SU-DHL-6 (cell line): ENCODE measurements around the gene FASTKD1.

Experiments
- EZH2phosphoT487 ChIP-seq: fragments of 200-600 bp; sonication (generic), shearing (Covaris generic); conservative IDR thresholded peaks from 2 replicates; pipeline ENCODE4 v1.6.1; 2018; ENCODE audit warnings: mild to moderate bottlenecking, antibody characterized with exemption, low read length, moderate library complexity, mixed read lengths
- TF ChIP-seq, protein P1 (sequence below): fragments of 200-600 bp; sonication (generic); IDR thresholded peaks from one replicate; pipeline ENCODE4 v1.5.1; 2017; ENCODE audit warnings: antibody characterized with exemption, mild to moderate bottlenecking, low read length, moderate library complexity; ENCODE audit not compliant: insufficient read depth, poor library complexity, severe bottlenecking

DNA sequence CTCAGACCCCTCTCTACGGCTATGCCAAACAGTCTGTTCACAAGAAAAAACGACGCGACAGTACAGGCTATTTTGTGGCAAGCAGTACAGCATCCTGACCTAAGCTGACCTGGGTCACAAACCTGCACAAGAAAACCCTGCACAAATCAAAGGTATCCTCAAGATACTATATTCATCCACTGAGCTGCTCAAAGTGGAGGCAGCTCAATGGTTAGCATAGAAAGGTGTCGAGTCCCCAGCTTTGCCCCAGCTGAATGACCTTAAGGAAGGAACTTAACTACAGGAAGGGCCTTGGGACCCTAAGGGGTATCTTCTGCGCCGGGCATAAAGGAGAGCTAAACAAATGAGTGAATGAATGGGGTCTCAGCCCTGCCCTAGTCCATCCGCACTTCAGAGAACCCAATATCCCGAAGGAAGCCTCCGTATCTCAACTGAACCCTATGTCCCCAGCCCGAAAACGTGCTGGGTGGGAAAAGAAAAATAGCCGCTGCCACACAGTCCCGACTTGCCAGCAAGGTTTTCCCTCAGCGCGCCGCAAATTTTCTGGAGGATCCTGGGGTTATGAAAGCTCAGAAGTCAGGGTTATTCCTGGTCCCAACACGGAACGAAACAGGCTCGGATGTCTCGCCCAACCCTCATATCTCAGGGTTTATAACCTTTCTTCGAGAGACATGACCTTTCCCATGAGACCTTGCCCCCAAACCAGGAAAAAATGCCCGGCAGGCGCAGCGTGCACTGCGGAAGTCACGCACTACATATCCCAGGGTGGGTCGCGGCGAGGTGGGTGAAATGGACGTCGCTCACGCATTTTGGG lies at the start of gene FASTKD1:
- TF ChIP-seq, protein P1, sequence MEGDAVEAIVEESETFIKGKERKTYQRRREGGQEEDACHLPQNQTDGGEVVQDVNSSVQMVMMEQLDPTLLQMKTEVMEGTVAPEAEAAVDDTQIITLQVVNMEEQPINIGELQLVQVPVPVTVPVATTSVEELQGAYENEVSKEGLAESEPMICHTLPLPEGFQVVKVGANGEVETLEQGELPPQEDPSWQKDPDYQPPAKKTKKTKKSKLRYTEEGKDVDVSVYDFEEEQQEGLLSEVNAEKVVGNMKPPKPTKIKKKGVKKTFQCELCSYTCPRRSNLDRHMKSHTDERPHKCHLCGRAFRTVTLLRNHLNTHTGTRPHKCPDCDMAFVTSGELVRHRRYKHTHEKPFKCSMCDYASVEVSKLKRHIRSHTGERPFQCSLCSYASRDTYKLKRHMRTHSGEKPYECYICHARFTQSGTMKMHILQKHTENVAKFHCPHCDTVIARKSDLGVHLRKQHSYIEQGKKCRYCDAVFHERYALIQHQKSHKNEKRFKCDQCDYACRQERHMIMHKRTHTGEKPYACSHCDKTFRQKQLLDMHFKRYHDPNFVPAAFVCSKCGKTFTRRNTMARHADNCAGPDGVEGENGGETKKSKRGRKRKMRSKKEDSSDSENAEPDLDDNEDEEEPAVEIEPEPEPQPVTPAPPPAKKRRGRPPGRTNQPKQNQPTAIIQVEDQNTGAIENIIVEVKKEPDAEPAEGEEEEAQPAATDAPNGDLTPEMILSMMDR, result no peak
- TF ChIP-seq EZH2phosphoT487, result no peak
